ENCODE results near the gene WWC2.

DNA sequence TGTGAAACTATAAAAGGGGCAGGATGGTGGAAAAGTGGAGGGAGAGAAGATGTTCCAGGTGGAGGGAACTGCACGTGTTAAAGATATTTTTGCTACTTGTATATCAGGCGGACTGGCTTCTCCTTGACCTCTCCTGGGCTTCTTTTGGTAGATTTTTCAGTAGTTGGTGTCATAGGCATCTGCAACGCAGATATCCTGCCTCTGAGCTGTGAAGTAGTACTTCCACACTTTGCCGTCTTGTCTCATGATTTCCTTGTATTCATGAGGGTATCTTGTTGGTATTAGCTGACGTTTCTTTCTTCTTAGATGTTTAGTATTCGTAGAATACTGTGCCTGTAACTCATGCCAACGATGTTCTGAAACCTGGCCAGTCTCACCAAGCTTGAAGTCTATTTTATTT is 81.0 kb downstream of the WWC2 start:
- TF ChIP-seq, protein P1, sequence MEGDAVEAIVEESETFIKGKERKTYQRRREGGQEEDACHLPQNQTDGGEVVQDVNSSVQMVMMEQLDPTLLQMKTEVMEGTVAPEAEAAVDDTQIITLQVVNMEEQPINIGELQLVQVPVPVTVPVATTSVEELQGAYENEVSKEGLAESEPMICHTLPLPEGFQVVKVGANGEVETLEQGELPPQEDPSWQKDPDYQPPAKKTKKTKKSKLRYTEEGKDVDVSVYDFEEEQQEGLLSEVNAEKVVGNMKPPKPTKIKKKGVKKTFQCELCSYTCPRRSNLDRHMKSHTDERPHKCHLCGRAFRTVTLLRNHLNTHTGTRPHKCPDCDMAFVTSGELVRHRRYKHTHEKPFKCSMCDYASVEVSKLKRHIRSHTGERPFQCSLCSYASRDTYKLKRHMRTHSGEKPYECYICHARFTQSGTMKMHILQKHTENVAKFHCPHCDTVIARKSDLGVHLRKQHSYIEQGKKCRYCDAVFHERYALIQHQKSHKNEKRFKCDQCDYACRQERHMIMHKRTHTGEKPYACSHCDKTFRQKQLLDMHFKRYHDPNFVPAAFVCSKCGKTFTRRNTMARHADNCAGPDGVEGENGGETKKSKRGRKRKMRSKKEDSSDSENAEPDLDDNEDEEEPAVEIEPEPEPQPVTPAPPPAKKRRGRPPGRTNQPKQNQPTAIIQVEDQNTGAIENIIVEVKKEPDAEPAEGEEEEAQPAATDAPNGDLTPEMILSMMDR (IDR thresholded peaks at IDR 0.05 in 4 of 5, conservative IDR thresholded peaks at IDR 0.05 in 1 of 5) = no peak
- no peak for TF ChIP-seq POLR2A (IDR thresholded peaks at IDR 0.05)

Data from gastrocnemius medialis (tissue), 4 donors.